A549 (cell line): ENCODE data around the gene TRIM47. TPM values are rescaled to one million over a fixed set of nuclear protein-coding genes. Genes with fewer than 3 reads are reported as not detected.

Source experiments
- BHLHE40 ChIP-seq: IDR thresholded peaks from 2 replicates; pipeline ENCODE4 v1.6.1; 2012; ENCODE audit warnings: low read depth, low read length, inconsistent platforms
- CHD4 ChIP-seq: fragments of 200-600 bp; sonication (generic); IDR thresholded peaks from 2 replicates; pipeline ENCODE4 v1.6.1; 2016; ENCODE audit warnings: antibody characterized with exemption, mild to moderate bottlenecking, borderline replicate concordance
- FOXS1 ChIP-seq: fragments of 250-450 bp; sonication (Bioruptor Pico); IDR thresholded peaks from 2 replicates; pipeline ENCODE4 v1.5.0; 2020; ENCODE audit warnings: mild to moderate bottlenecking, moderate library complexity
- HEYL ChIP-seq: fragments of 250-450 bp; sonication (Bioruptor Pico); IDR thresholded peaks from 2 replicates; pipeline ENCODE4 v1.8.0; 2021; ENCODE audit warnings: mild to moderate bottlenecking, moderate library complexity
- JUN ChIP-seq, 2 experiments: fragments of >200 bp; sonication (Bioruptor Twin); formaldehyde crosslinking; IDR thresholded peaks; 2 replicates in 1 of 2; 3 replicates in 1 of 2; pipeline ENCODE4 v1.6.1; 2016 to 2017
- PHF8 ChIP-seq: fragments of 200-600 bp; sonication (generic); IDR thresholded peaks from 2 replicates; pipeline ENCODE4 v1.6.1; 2016; ENCODE audit warnings: low read depth, mild to moderate bottlenecking, antibody characterized with exemption, moderate library complexity, borderline replicate concordance
- POLR2A ChIP-seq: IDR thresholded peaks from 2 replicates; pipeline ENCODE4 v1.6.1; 2012; ENCODE audit warnings: mild to moderate bottlenecking, low read length
- RAD21 ChIP-seq, 2 experiments: fragments of >200 bp in 1 of 2; sonication (Bioruptor Twin) in 1 of 2; formaldehyde crosslinking in 1 of 2; IDR thresholded peaks in 1 of 2; conservative IDR thresholded peaks in 1 of 2; 2 replicates in 1 of 2; 3 replicates in 1 of 2; pipeline ENCODE4 v1.6.1; 2012 to 2018; ENCODE audit warnings: inconsistent platforms in 1 of 2
- RARB ChIP-seq: fragments of 250-450 bp; sonication (Bioruptor Pico); IDR thresholded peaks from 2 replicates; pipeline ENCODE4 v1.8.0; 2021; ENCODE audit warnings: mild to moderate bottlenecking, moderate library complexity
- SMC3 ChIP-seq: fragments of >200 bp; sonication (Bioruptor Twin); formaldehyde crosslinking; IDR thresholded peaks from 3 replicates; pipeline ENCODE4 v1.6.1; 2018; ENCODE audit warnings: inconsistent platforms
- polyA plus RNA-seq, 4 experiments: library from polyadenylated mRNA; depleted of rRNA in 3 of 4; stranded (reverse); fragments of >200 nt; fragmentation: RNase III in 1 of 4; extraction: RNeasy Plus Mini Kit Qiagen cat#74134 plus additional on column Dnase treatment in 1 of 4; gene quantifications; 2 replicates in 3 of 4; 3 replicates in 1 of 4; pipeline ENCODE4 v1.2.3, GENCODE V29; 2011 to 2017
- TF ChIP-seq, protein P1 (sequence below): fragments of 150-350 bp; IDR thresholded peaks from 2 replicates; pipeline ENCODE4 v1.6.1; 2014; ENCODE audit warnings: low read depth, mild to moderate bottlenecking, low read length
- TF ChIP-seq, protein P2 (sequence below): fragments of 250-450 bp; sonication (Bioruptor Pico); IDR thresholded peaks from 2 replicates; pipeline ENCODE4 v1.5.0; 2021; ENCODE audit warnings: mild to moderate bottlenecking, moderate library complexity, borderline replicate concordance
- TF ChIP-seq, protein P3 (sequence below): fragments of 250-450 bp; sonication (Bioruptor Pico); IDR thresholded peaks from 2 replicates; pipeline ENCODE4 v1.5.0; 2020; ENCODE audit warnings: low read depth, mild to moderate bottlenecking, moderate library complexity
- TF ChIP-seq, protein P4 (sequence below): IDR thresholded peaks from 2 replicates; pipeline ENCODE4 v1.6.1; 2012
- TF ChIP-seq, protein P5 (sequence below): fragments of 200-600 bp; sonication (generic); IDR thresholded peaks from 2 replicates; pipeline ENCODE4 v1.6.1; 2016; ENCODE audit warnings: antibody characterized with exemption, mild to moderate bottlenecking, moderate library complexity
- TF ChIP-seq, protein P6 (sequence below): fragments of >200 bp; sonication (Bioruptor Twin); formaldehyde crosslinking; IDR thresholded peaks from 3 replicates; pipeline ENCODE4 v1.6.1; 2016

Gene TRIM47
- polyA plus RNA-seq, 2 of the 4 experiments (the other 2 are of a cell fraction), result 19.6 to 46.6 TPM

DNA sequence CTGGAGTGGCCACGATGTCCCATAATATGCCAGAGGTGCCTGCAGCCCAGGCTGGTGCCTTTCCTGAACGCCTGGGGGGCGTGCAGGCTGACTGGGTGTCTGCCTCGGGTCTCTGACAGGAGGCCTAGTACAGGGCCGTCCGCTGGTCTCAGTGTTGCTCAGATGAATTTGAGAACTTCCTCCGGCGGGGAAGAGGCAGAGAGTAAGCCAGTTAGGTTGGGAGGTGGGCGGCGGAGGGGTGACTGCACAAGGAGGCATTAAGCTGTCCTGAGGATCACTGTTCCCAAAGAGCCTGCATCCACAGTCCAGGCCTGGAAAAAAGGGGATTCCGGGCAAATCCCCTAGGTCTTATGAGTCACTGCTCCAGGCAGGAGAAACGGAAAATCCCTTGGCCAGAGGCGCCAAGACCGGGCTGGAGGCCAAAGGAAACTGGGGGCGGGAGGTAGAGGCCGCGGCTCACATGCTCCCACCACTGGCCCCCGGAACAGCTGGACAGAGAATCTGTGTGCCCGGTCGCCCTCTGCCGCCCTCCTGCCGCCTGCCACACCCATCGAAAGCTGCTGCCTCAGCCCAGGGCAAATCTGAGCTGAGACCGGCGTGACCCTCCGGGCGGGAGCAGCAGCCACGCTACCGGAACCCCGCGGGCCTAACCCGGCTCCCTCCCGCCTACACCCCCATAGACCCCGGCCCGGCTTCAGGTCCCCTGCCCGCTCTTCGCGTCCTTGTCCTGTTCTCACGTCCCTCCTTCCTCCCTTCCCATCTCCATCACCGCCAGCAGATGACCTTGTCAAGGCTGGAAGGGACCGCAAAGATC lies 1.2 kb downstream of the TRIM47 start (continued):
- TF ChIP-seq, protein P1, sequence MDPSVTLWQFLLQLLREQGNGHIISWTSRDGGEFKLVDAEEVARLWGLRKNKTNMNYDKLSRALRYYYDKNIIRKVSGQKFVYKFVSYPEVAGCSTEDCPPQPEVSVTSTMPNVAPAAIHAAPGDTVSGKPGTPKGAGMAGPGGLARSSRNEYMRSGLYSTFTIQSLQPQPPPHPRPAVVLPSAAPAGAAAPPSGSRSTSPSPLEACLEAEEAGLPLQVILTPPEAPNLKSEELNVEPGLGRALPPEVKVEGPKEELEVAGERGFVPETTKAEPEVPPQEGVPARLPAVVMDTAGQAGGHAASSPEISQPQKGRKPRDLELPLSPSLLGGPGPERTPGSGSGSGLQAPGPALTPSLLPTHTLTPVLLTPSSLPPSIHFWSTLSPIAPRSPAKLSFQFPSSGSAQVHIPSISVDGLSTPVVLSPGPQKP, result no peak
- TF ChIP-seq, protein P2, sequence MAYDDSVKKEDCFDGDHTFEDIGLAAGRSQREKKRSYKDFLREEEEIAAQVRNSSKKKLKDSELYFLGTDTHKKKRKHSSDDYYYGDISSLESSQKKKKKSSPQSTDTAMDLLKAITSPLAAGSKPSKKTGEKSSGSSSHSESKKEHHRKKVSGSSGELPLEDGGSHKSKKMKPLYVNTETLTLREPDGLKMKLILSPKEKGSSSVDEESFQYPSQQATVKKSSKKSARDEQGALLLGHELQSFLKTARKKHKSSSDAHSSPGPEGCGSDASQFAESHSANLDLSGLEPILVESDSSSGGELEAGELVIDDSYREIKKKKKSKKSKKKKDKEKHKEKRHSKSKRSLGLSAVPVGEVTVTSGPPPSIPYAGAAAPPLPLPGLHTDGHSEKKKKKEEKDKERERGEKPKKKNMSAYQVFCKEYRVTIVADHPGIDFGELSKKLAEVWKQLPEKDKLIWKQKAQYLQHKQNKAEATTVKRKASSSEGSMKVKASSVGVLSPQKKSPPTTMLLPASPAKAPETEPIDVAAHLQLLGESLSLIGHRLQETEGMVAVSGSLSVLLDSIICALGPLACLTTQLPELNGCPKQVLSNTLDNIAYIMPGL, result no peak
- TF ChIP-seq, protein P3, sequence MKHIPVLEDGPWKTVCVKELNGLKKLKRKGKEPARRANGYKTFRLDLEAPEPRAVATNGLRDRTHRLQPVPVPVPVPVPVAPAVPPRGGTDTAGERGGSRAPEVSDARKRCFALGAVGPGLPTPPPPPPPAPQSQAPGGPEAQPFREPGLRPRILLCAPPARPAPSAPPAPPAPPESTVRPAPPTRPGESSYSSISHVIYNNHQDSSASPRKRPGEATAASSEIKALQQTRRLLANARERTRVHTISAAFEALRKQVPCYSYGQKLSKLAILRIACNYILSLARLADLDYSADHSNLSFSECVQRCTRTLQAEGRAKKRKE (CRISPR knock-in tag), result peak; percentile 86
- TF ChIP-seq RARB (CRISPR knock-in tag), result no peak
- TF ChIP-seq, protein P4, sequence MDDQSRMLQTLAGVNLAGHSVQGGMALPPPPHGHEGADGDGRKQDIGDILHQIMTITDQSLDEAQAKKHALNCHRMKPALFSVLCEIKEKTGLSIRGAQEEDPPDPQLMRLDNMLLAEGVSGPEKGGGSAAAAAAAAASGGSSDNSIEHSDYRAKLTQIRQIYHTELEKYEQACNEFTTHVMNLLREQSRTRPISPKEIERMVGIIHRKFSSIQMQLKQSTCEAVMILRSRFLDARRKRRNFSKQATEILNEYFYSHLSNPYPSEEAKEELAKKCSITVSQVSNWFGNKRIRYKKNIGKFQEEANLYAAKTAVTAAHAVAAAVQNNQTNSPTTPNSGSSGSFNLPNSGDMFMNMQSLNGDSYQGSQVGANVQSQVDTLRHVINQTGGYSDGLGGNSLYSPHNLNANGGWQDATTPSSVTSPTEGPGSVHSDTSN, result peak; percentile 73; the same call in 1 of the 2 replicates
- TF ChIP-seq, protein P5, sequence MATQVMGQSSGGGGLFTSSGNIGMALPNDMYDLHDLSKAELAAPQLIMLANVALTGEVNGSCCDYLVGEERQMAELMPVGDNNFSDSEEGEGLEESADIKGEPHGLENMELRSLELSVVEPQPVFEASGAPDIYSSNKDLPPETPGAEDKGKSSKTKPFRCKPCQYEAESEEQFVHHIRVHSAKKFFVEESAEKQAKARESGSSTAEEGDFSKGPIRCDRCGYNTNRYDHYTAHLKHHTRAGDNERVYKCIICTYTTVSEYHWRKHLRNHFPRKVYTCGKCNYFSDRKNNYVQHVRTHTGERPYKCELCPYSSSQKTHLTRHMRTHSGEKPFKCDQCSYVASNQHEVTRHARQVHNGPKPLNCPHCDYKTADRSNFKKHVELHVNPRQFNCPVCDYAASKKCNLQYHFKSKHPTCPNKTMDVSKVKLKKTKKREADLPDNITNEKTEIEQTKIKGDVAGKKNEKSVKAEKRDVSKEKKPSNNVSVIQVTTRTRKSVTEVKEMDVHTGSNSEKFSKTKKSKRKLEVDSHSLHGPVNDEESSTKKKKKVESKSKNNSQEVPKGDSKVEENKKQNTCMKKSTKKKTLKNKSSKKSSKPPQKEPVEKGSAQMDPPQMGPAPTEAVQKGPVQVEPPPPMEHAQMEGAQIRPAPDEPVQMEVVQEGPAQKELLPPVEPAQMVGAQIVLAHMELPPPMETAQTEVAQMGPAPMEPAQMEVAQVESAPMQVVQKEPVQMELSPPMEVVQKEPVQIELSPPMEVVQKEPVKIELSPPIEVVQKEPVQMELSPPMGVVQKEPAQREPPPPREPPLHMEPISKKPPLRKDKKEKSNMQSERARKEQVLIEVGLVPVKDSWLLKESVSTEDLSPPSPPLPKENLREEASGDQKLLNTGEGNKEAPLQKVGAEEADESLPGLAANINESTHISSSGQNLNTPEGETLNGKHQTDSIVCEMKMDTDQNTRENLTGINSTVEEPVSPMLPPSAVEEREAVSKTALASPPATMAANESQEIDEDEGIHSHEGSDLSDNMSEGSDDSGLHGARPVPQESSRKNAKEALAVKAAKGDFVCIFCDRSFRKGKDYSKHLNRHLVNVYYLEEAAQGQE, result no peak
- peak; percentile 39; the same call in 2 of the 3 replicates for TF ChIP-seq SMC3
- no peak for TF ChIP-seq POLR2A
- TF ChIP-seq, protein P6, sequence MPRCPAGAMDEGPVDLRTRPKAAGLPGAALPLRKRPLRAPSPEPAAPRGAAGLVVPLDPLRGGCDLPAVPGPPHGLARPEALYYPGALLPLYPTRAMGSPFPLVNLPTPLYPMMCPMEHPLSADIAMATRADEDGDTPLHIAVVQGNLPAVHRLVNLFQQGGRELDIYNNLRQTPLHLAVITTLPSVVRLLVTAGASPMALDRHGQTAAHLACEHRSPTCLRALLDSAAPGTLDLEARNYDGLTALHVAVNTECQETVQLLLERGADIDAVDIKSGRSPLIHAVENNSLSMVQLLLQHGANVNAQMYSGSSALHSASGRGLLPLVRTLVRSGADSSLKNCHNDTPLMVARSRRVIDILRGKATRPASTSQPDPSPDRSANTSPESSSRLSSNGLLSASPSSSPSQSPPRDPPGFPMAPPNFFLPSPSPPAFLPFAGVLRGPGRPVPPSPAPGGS, result 0 out of 3 replicates have a peak, but pooled peaks have one; percentile 56
- no peak for TF ChIP-seq CHD4
- TF ChIP-seq HEYL, result no peak
- TF ChIP-seq BHLHE40, result 0 out of 2 replicates have a peak, but pooled peaks have one; percentile 8
- TF ChIP-seq FOXS1 (CRISPR knock-in tag), result no peak
- TF ChIP-seq PHF8, result no peak
- TF ChIP-seq RAD21 (conservative IDR thresholded peaks at IDR 0.05 in 1 of 2, IDR thresholded peaks at IDR 0.05 in 1 of 2), result peak; percentile 39 to 46; a peak in 3 of 5 replicates
- TF ChIP-seq JUN (IDR thresholded peaks at IDR 0.05), result peak in 1 of 2 experiments; percentile 55; a peak in 2 of 5 replicates
